GM21619 (cell line): ENCODE results near the gene OTOP2.
A peak's percentile ranks its signal among the peaks of the same experiment; 100 is the strongest.

Experiments used
- ATAC-seq: cut with Tn5 transposase; IDR thresholded peaks from one replicate; pipeline ENCODE4 v1.9.1; 2021; ENCODE audit not compliant: unreplicated experiment

Gene OTOP2

GRCh38 chr17:74923538-74924249 lies 379 bp upstream of the OTOP2 start:
- no peak for ATAC-seq

- no peak for ATAC-seq
Measured at GRCh38 chr17:74925242-74925641, 1.2 kb downstream of the OTOP2 start.

- ATAC-seq, result no peak
Measured at GRCh38 chr17:74928786-74929185, 4.7 kb downstream of the OTOP2 start.

- ATAC-seq, result no peak
Measured at GRCh38 chr17:74930535-74931036, 6.5 kb downstream of the OTOP2 start.

- no peak for ATAC-seq
Measured at GRCh38 chr17:74935048-74935447, 11.0 kb downstream of the OTOP2 start.

GRCh38 chr17:74935585-74936469 lies 11.8 kb downstream of the OTOP2 start, which contains the start of gene OTOP3:
Gene OTOP3, plus strand, starts transcription at chr17:74935898. Its CDS starts 24 bp downstream, at chr17:74935922.
- ATAC-seq, result no peak

GRCh38 chr17:74936470-74936799 lies 12.4 kb downstream of the OTOP2 start:
- ATAC-seq, result no peak

- no peak for ATAC-seq
Measured at GRCh38 chr17:74937064-74938051, 13.3 kb downstream of the OTOP2 start.

- no peak for ATAC-seq
Measured at GRCh38 chr17:74938194-74938950, 14.3 kb downstream of the OTOP2 start.

- ATAC-seq, result no peak
Measured at GRCh38 chr17:74939534-74939933, 15.5 kb downstream of the OTOP2 start.

GRCh38 chr17:74941128-74941725 lies 17.2 kb downstream of the OTOP2 start:
- no peak for ATAC-seq

- no peak for ATAC-seq
Measured at GRCh38 chr17:74943808-74944522, 19.9 kb downstream of the OTOP2 start.

GRCh38 chr17:74945543-74945942 lies 21.5 kb downstream of the OTOP2 start:
- ATAC-seq, result peak; percentile 58

GRCh38 chr17:74946641-74947040 lies 22.6 kb downstream of the OTOP2 start:
- no peak for ATAC-seq

GRCh38 chr17:74947041-74947754 lies 23.1 kb downstream of the OTOP2 start:
- no peak for ATAC-seq

- no peak for ATAC-seq
Measured at GRCh38 chr17:74949455-74950115, 25.5 kb downstream of the OTOP2 start.

- ATAC-seq, result no peak
Measured at GRCh38 chr17:74950207-74950606, 26.1 kb downstream of the OTOP2 start.

- no peak for ATAC-seq
Measured at GRCh38 chr17:74951065-74951464, 27.0 kb downstream of the OTOP2 start.
